K562 (cell line): ENCODE results near the gene SNRPA. TPM values are rescaled to one million over a fixed set of nuclear protein-coding genes. Genes with fewer than 3 reads are reported as not detected.

Experiments used
- DLX4 ChIP-seq: fragments of 250-450 bp; sonication (Bioruptor Pico); IDR thresholded peaks from 2 replicates; pipeline ENCODE4 v1.6.1; 2021; ENCODE audit warnings: mild to moderate bottlenecking
- ELF2 ChIP-seq: fragments of 250-450 bp; sonication (Bioruptor Pico); IDR thresholded peaks from 2 replicates; pipeline ENCODE4 v1.5.0; 2021; ENCODE audit warnings: mild to moderate bottlenecking
- FOXM1 ChIP-seq, 2 experiments: fragments of 450-650 bp in 1 of 2; sonication (generic) in 1 of 2; formaldehyde crosslinking in 1 of 2; IDR thresholded peaks; 2 replicates each; pipeline versions ENCODE4 v1.6.1 to v1.9.0; 2017 to 2022; ENCODE audit warnings: low read depth in 2 of 2, mild to moderate bottlenecking in 2 of 2, missing genetic modification reagents in 1 of 2, moderate library complexity in 1 of 2
- GATAD2A ChIP-seq: fragments of 450-650 bp; IDR thresholded peaks from 2 replicates; pipeline ENCODE4 v1.6.1; 2017
- GTF2B ChIP-seq: IDR thresholded peaks from 2 replicates; pipeline ENCODE4 v1.6.1; 2011; ENCODE audit not compliant: insufficient read length; ENCODE audit errors: extremely low read depth
- MTA2 ChIP-seq: fragments of 450-650 bp; IDR thresholded peaks from 2 replicates; pipeline ENCODE4 v1.6.1; 2016; ENCODE audit warnings: low read depth
- NCOR1 ChIP-seq: fragments of 450-650 bp; IDR thresholded peaks from 2 replicates; pipeline ENCODE4 v1.6.1; 2016; ENCODE audit warnings: mild to moderate bottlenecking, moderate library complexity
- PHB ChIP-seq: fragments of 250-450 bp; sonication (Bioruptor Pico); IDR thresholded peaks from 2 replicates; pipeline ENCODE4 v1.5.0; 2021
- POLR2A ChIP-seq: fragments of 450-650 bp; conservative IDR thresholded peaks from 2 replicates; pipeline ENCODE4 v1.6.1; 2016
- POLR2G ChIP-seq: fragments of 200-400 bp; formaldehyde crosslinking; IDR thresholded peaks from 2 replicates; pipeline ENCODE4 v1.6.1; 2017; ENCODE audit warnings: low read depth, mild to moderate bottlenecking, antibody characterized with exemption, low read length, moderate library complexity
- PTRF ChIP-seq: fragments of 450-650 bp; IDR thresholded peaks from 2 replicates; pipeline ENCODE4 v1.6.1; 2016; ENCODE audit warnings: mild to moderate bottlenecking, missing genetic modification characterization, missing compliant biosample characterization
- SMARCB1 ChIP-seq: IDR thresholded peaks from 2 replicates; pipeline ENCODE4 v1.6.1; 2011; ENCODE audit warnings: improper control_type of control experiment, low read depth; ENCODE audit not compliant: insufficient read length
- STAG1 ChIP-seq: sonication (generic); formaldehyde crosslinking; IDR thresholded peaks from 2 replicates; pipeline ENCODE4 v1.5.0; 2020; ENCODE audit warnings: missing genetic modification reagents, borderline replicate concordance
- TAF7 ChIP-seq: fragments of 450-650 bp; IDR thresholded peaks from 2 replicates; pipeline ENCODE4 v1.6.1; 2016; ENCODE audit warnings: missing genetic modification characterization, missing compliant biosample characterization
- TCF7L2 ChIP-seq: fragments of 150-350 bp; IDR thresholded peaks from 2 replicates; pipeline ENCODE4 v1.6.1; 2016; ENCODE audit warnings: low read depth, mild to moderate bottlenecking, low read length, moderate library complexity
- TEAD2 ChIP-seq: fragments of 450-650 bp; IDR thresholded peaks from 2 replicates; pipeline ENCODE4 v1.6.1; 2016; ENCODE audit warnings: missing genetic modification characterization, control low read depth, missing compliant biosample characterization
- ZC3H8 ChIP-seq: fragments of 450-650 bp; IDR thresholded peaks from 2 replicates; pipeline ENCODE4 v1.6.1; 2017
- ZNF140 ChIP-seq: fragments of 250-450 bp; sonication (Bioruptor Pico); IDR thresholded peaks from 2 replicates; pipeline ENCODE4 v1.8.0; 2021; ENCODE audit warnings: moderate library complexity, mild to moderate bottlenecking, inconsistent platforms
- ZNF165 ChIP-seq: fragments of 250-450 bp; sonication (Bioruptor Pico); IDR thresholded peaks from 2 replicates; pipeline ENCODE4 v1.4.0; 2020; ENCODE audit warnings: borderline replicate concordance
- ZNF445 ChIP-seq: fragments of 250-450 bp; sonication (Bioruptor Pico); IDR thresholded peaks from 2 replicates; pipeline ENCODE4 v1.4.0; 2020; ENCODE audit warnings: low read depth, mild to moderate bottlenecking, moderate library complexity
- ZNF507 ChIP-seq: conservative IDR thresholded peaks from 2 replicates; pipeline ENCODE4 v1.6.1; 2017; ENCODE audit warnings: missing genetic modification characterization, missing compliant biosample characterization
- ZNF780A ChIP-seq: fragments of 250-450 bp; sonication (Bioruptor Pico); IDR thresholded peaks from 2 replicates; pipeline ENCODE4 v1.5.0; 2021; ENCODE audit warnings: mild to moderate bottlenecking
- polyA plus RNA-seq, 8 experiments: library from polyadenylated mRNA; depleted of rRNA in 4 of 8; stranded (reverse) in 5 of 8; unstranded in 3 of 8; fragments of >200 nt; fragmentation: Nextera tagmentation in 2 of 8; fragmentation: Illumina TruSeq in 1 of 8; extraction: Ambion mirVana in 2 of 8; extraction: Trizol in 1 of 8; gene quantifications; 2 replicates each; pipeline versions ENCODE4 v1.2.1 to v1.2.3, GENCODE V29; 2011 to 2014; ENCODE audit warnings: inconsistent platforms in 1 of 8, missing spikeins in 1 of 8
- total RNA-seq, 7 experiments: library from RNA; depleted of rRNA in 6 of 7; stranded (reverse); fragments of >200 nt in 6 of 7; fragmentation: Illumina TruSeq in 2 of 7; extraction: Trizol in 2 of 7; gene quantifications; 2 replicates each; pipeline versions ENCODE4 v1.2.1 to v1.2.3, GENCODE V29; 2011 to 2021; ENCODE audit warnings: low replicate concordance in 1 of 7
- TF ChIP-seq, protein P1 (sequence below): fragments of 200-800 bp; sonication (Bioruptor generic); IDR thresholded peaks from 2 replicates; pipeline ENCODE4 v1.6.1; 2017; ENCODE audit warnings: missing genetic modification characterization, missing compliant biosample characterization
- TF ChIP-seq, protein P2 (sequence below): fragments of 450-650 bp; formaldehyde crosslinking; IDR thresholded peaks from 2 replicates; pipeline ENCODE4 v1.4.0; 2020; ENCODE audit warnings: mild to moderate bottlenecking, moderate library complexity
- TF ChIP-seq, protein P3 (sequence below): fragments of 450-650 bp; IDR thresholded peaks from 2 replicates; pipeline ENCODE4 v1.6.1; 2017; ENCODE audit warnings: mild to moderate bottlenecking, moderate library complexity

Gene SNRPA
- total and polyA plus RNA-seq, 9 of the 15 experiments (the other 6 are each of a cell fraction or from before 2014, with no cell fraction given) = 16.3 to 311 (median 193) TPM

GRCh38 chr19:40777937-40778705 lies 27.1 kb downstream of the SNRPA start, which contains the start of gene RAB4B (continued):
- TF ChIP-seq DLX4 (CRISPR knock-in tag) (no peak), ZNF445 (CRISPR knock-in tag) (no peak), PHB (CRISPR knock-in tag) (no peak), ZC3H8 (no peak), ZNF165 (no peak), ZNF140 (CRISPR knock-in tag) (no peak), ZNF780A (CRISPR knock-in tag) (no peak), ZNF507 (tag) (no peak), MTA2 (no peak), GATAD2A (no peak), TEAD2 (tag) (no peak), POLR2A (peak; percentile 74), ELF2 (CRISPR knock-in tag) (peak; percentile 96), STAG1 (CRISPR knock-in tag) (no peak), PTRF (tag) (no peak), POLR2G (peak; percentile 91), SMARCB1 (no peak), FOXM1 (IDR thresholded peaks at IDR 0.05; ENCODE audit: low read depth) (no peak), FOXM1 (CRISPR knock-in tag; IDR thresholded peaks at IDR 0.05; ENCODE audit: low read depth) (0 out of 2 replicates have a peak, but pooled peaks have one; percentile 20), NCOR1 (no peak), GTF2B (no peak), TCF7L2 (no peak), TAF7 (tag) (no peak)
- TF ChIP-seq, protein P1, sequence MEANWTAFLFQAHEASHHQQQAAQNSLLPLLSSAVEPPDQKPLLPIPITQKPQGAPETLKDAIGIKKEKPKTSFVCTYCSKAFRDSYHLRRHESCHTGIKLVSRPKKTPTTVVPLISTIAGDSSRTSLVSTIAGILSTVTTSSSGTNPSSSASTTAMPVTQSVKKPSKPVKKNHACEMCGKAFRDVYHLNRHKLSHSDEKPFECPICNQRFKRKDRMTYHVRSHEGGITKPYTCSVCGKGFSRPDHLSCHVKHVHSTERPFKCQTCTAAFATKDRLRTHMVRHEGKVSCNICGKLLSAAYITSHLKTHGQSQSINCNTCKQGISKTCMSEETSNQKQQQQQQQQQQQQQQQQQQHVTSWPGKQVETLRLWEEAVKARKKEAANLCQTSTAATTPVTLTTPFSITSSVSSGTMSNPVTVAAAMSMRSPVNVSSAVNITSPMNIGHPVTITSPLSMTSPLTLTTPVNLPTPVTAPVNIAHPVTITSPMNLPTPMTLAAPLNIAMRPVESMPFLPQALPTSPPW (CRISPR knock-in tag) = peak; percentile 95
- TF ChIP-seq, protein P2, sequence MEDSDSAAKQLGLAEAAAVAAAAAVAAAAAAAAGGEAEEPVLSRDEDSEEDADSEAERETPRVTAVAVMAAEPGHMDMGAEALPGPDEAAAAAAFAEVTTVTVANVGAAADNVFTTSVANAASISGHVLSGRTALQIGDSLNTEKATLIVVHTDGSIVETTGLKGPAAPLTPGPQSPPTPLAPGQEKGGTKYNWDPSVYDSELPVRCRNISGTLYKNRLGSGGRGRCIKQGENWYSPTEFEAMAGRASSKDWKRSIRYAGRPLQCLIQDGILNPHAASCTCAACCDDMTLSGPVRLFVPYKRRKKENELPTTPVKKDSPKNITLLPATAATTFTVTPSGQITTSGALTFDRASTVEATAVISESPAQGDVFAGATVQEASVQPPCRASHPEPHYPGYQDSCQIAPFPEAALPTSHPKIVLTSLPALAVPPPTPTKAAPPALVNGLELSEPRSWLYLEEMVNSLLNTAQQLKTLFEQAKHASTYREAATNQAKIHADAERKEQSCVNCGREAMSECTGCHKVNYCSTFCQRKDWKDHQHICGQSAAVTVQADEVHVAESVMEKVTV (CRISPR knock-in tag) = no peak
- TF ChIP-seq, protein P3, sequence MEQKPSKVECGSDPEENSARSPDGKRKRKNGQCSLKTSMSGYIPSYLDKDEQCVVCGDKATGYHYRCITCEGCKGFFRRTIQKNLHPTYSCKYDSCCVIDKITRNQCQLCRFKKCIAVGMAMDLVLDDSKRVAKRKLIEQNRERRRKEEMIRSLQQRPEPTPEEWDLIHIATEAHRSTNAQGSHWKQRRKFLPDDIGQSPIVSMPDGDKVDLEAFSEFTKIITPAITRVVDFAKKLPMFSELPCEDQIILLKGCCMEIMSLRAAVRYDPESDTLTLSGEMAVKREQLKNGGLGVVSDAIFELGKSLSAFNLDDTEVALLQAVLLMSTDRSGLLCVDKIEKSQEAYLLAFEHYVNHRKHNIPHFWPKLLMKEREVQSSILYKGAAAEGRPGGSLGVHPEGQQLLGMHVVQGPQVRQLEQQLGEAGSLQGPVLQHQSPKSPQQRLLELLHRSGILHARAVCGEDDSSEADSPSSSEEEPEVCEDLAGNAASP = no peak
